HFFc6 (cell line): Measurements from ENCODE around the gene OR6C68. TPM values are rescaled to one million over a fixed set of nuclear protein-coding genes. Genes with fewer than 3 reads are reported as not detected.

ENCODE experiments used
- DNase-seq: peaks from one replicate; pipeline ENCODE4 v3.0.0-alpha.2; 2018
- H3K27ac Mint-ChIP-seq: 2 replicates; pipeline ENCODE4 v1.8.0; 2020; ENCODE audit warnings: mild to moderate bottlenecking, mixed read lengths
- H3K27me3 Mint-ChIP-seq: 2 replicates; pipeline ENCODE4 v1.8.0; 2021; ENCODE audit warnings: mild to moderate bottlenecking, moderate library complexity, mixed read lengths; ENCODE audit not compliant: insufficient read depth
- H3K36me3 Mint-ChIP-seq: 2 replicates; pipeline ENCODE4 v1.8.0; 2021; ENCODE audit warnings: low read depth, mixed read lengths
- H3K4me1 Mint-ChIP-seq: 2 replicates; pipeline ENCODE4 v1.8.0; 2020; ENCODE audit warnings: low read depth, mixed read lengths
- H3K4me3 Mint-ChIP-seq: 2 replicates; pipeline ENCODE4 v1.8.0; 2020; ENCODE audit warnings: mild to moderate bottlenecking, moderate library complexity, mixed read lengths
- H3K9me3 Mint-ChIP-seq: 2 replicates; pipeline ENCODE4 v1.8.0; 2020; ENCODE audit warnings: mild to moderate bottlenecking, mixed read lengths
- CTCF ChIP-seq: fragments of 200-600 bp; sonication (generic); IDR thresholded peaks from 2 replicates; pipeline ENCODE4 v1.5.0; 2021; ENCODE audit warnings: antibody characterized with exemption, mild to moderate bottlenecking
- total RNA-seq, 6 experiments: library from RNA; stranded (reverse); fragmentation: NEBNext Ultra II Directional; extraction: Animal tissue kit (Norgen Biotek cat#: 25700); gene quantifications; 2 replicates in 1 of 6; 3 replicates in 5 of 6; pipeline ENCODE4 v1.2.3, GENCODE V29; 2021

OR6C68 gene
- total RNA-seq, 6 experiments from 2014 or later: not detected

GRCh38 chr12:55495490-55495889 is 3.3 kb downstream of the OR6C68 start:
- Mint-ChIP-seq H3K4me1 (no peaks in the 10 kb centered on the region), H3K4me3 (no peak overlapping the region), H3K9me3 (peaks cover 13% of the 10 kb centered on the region), H3K36me3 (no peaks in the 10 kb centered on the region), H3K27me3 (no peaks in the 10 kb centered on the region), H3K27ac (no peak overlapping the region)
- no peak for TF ChIP-seq CTCF
- DNase-seq: no peak

- no peaks in the 10 kb centered on the region for H3K4me1 Mint-ChIP-seq
- no peak overlapping the region for H3K27ac Mint-ChIP-seq
- H3K9me3 Mint-ChIP-seq: peaks cover 10% of the 10 kb centered on the region
- no peaks in the 10 kb centered on the region for H3K36me3 Mint-ChIP-seq
- no peak overlapping the region for H3K4me3 Mint-ChIP-seq
- DNase-seq: no peak
- no peaks in the 10 kb centered on the region for H3K27me3 Mint-ChIP-seq
- TF ChIP-seq CTCF: no peak
Observed at GRCh38 chr12:55499231-55499630, 7.1 kb downstream of the OR6C68 start.

GRCh38 chr12:55499810-55500252 is 7.7 kb downstream of the OR6C68 start:
- Mint-ChIP-seq H3K9me3 (peaks cover 10% of the 10 kb centered on the region), H3K27ac (no peak overlapping the region), H3K27me3 (no peaks in the 10 kb centered on the region), H3K4me3 (no peak overlapping the region), H3K36me3 (no peaks in the 10 kb centered on the region), H3K4me1 (no peaks in the 10 kb centered on the region)
- TF ChIP-seq CTCF: no peak
- DNase-seq: no peak

- Mint-ChIP-seq H3K27me3 (no peaks in the 10 kb centered on the region), H3K9me3 (peaks cover 4% of the 10 kb centered on the region), H3K27ac (no peak overlapping the region), H3K4me3 (no peak overlapping the region), H3K4me1 (no peaks in the 10 kb centered on the region), H3K36me3 (no peaks in the 10 kb centered on the region)
- no peak for DNase-seq
- TF ChIP-seq CTCF: no peak
Observed at GRCh38 chr12:55501601-55502000, 9.4 kb downstream of the OR6C68 start.

GRCh38 chr12:55515696-55516095 is 23.5 kb downstream of the OR6C68 start:
- no peak for TF ChIP-seq CTCF
- H3K36me3 Mint-ChIP-seq: no peaks in the 10 kb centered on the region
- no peak for DNase-seq
- no peak overlapping the region for H3K4me3 Mint-ChIP-seq
- H3K27me3 Mint-ChIP-seq: no peaks in the 10 kb centered on the region
- H3K27ac Mint-ChIP-seq: no peak overlapping the region
- H3K4me1 Mint-ChIP-seq: no peaks in the 10 kb centered on the region
- H3K9me3 Mint-ChIP-seq: peaks cover 54% of the 10 kb centered on the region

GRCh38 chr12:55516391-55516790 is 24.2 kb downstream of the OR6C68 start:
- Mint-ChIP-seq H3K4me3 (no peak overlapping the region), H3K27me3 (no peaks in the 10 kb centered on the region), H3K9me3 (peaks cover 50% of the 10 kb centered on the region), H3K27ac (no peak overlapping the region), H3K36me3 (no peaks in the 10 kb centered on the region), H3K4me1 (no peaks in the 10 kb centered on the region)
- DNase-seq: no peak
- TF ChIP-seq CTCF: no peak
